K562 treated with DMSO at 1 percent for 4 hours (cell line): ENCODE results near the gene RFXANK. TPM values are rescaled to one million over a fixed set of nuclear protein-coding genes. Genes with fewer than 3 reads are reported as not detected.

Experiments
- total RNA-seq: library from RNA; unstranded; fragments of 300-600 nt; gene quantifications from 2 replicates; pipeline ENCODE4 v1.2.3, GENCODE V29; 2022; ENCODE audit not compliant: insufficient read depth

The RFXANK gene, protein sequence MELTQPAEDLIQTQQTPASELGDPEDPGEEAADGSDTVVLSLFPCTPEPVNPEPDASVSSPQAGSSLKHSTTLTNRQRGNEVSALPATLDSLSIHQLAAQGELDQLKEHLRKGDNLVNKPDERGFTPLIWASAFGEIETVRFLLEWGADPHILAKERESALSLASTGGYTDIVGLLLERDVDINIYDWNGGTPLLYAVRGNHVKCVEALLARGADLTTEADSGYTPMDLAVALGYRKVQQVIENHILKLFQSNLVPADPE
- 148 and 160 TPM in 2 replicates for total RNA-seq

GRCh38 chr19:19192078-19192882 is at the start of gene RFXANK, which contains the start of gene BORCS8:
TSS of gene RFXANK (plus strand) at chr19:19192258. CDS start at chr19:19193947, 1,689 bp downstream.
TSS of gene BORCS8 (minus strand) at chr19:19192152. CDS start at chr19:19192117, 35 bp downstream.

DNA sequence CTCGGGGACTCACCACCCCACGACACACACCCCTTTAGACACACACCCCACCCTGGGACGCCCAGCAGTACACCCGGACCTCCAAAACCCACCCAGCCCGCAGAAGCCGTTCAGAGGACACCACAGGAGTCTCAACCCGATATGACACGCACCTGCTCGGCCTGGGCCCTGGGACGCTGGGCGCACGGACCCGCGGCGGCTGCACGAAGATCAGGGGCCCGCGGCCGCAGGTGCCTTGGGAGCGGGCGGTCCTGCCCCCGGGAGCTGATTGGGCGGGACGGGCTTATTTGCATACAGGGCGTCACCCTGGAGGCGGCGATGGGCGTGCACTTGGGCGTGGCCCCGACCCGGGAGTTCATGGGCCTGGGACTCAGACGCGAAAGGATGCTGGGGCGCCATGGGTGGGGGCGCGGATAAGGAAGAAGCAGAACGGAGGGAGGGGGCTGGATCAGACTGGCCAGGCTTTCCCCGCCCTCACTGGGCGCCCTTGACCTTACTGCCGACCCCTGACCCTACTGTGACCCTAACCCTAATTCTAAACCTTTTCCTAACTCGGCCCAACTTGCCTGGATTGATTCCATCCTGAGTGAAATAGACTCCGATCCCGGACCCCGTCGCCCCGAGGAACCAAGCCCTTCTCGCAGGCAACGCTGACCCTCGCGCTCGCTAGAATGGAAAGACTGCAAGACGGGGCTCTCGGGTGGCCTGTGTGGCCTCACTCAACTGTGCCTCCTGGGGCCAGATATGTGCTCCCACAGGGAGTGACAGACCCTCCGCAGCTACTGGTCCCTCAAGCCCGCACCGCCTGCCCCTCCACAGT is 21.8 kb upstream of the RFXANK start, which contains the start of gene MEF2B:
TSS of gene MEF2B (minus strand) at position 211 of the 820 bp plus-strand sequence. CDS start 19,528 bp downstream, outside the sequence.

DNA sequence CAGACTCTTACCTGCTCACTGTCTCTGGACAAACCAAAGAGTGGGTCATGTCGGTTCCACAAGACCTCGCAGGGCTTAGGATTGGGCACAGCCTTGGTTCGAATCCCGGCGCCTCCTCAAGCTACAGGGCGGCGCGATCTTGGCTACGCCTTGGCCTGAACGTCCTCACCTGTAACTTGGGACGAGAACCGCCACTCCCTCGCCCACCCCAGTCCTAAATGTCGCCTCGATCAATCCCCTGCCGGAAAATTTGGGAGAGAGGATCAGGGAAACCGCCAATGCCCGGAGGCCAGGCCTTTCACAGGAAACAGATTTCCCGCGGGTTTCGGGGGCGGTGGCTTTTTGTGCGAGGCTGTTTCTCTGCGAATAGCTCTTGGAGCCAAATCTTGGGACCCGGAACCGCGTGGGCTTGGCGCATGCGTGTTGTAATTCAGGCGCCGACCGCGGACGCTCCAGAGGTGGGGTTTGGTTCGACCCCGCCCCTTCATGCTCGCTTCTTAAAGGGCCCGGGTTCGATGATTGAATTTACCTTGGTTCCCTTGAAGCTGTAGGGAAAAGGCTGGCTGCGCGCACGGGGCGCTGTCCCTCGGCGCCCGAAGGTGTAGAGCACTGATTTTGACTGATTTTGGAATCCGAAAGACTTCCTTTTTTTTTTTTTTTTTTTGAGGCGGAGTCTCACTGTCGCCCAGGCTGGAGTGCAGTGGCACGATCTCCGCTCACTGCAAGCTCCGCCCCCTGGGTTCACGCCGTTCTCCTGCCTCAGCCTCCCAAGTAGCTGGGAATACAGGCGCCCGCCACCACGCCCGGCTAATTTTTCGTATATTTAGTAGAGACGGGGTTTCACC is 11.2 kb downstream of the RFXANK start, which contains the start of gene NR2C2AP:
TSS of gene NR2C2AP (minus strand) at position 403 of the 845 bp plus-strand sequence. CDS start at position 49, 354 bp downstream.

DNA sequence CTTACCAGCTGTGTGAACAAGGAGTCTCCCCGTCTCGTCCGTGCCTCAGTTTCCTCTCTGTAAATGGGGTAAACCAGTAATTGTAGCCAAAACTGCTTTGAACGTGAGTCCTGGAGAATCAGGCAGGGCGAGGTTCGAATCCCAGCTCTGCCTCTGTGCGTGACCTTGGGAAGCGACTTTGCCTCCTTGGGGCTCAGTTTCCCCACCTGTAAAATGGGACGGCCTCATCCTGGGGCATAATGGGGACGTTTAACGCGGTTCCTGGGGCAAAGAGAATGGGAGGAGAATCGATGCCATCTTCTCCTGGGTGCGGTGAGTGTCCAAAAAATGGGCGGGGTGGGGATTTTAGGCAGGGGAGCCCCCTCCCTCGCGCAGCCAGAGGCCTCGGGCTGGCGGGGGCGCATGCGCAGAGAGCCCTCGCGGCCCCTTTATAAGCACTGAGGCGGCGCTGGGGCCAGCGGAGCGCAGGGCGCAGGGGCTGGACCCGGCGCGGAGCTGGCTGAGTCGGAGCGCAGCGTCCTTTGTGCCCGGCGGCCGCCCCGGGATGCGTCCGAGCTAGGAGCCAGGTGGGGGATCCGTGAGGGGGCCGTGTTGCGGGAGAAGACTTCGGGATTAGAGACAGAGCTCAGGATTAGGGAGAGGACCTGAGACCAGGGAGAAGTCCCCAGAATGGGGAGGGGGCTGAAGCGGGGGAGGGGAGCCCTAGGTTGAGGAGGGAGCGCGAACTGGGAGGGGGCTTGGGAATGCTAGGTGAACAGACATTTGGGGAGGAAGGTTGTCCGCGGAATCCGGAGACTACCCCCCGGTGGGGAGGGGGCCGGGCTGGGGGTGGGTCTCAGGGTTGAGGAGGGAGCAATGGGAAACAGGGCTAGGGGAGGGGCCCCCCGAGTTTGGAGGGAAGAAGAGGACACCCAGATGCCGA is 19.7 kb downstream of the RFXANK start, which contains the start of gene NCAN:
TSS of gene NCAN (plus strand) at position 460 of the 922 bp plus-strand sequence. CDS start 4,996 bp downstream, outside the sequence.

Other genes starting within 250 kb of the RFXANK start
- 53.2 and 71.3 TPM in 2 replicates for gene SUGP2, start 158.7 kb upstream of the RFXANK start, total RNA-seq
- 33.5 and 46.5 TPM in 2 replicates for gene ARMC6, start 158.7 kb upstream of the RFXANK start, total RNA-seq
- gene SLC25A42, start 128.3 kb upstream of the RFXANK start, total RNA-seq, result 20.4 and 26.7 TPM in 2 replicates
- gene TMEM161A, start 53.8 kb upstream of the RFXANK start, total RNA-seq, result 38.7 and 41.5 TPM in 2 replicates
- 10.8 and 12.1 TPM in 2 replicates for gene MEF2B, start 22.0 kb upstream of the RFXANK start, total RNA-seq
- 9.9 and 14.2 TPM in 2 replicates for gene BORCS8, start 106 bp upstream of the RFXANK start, total RNA-seq
- 12.3 and 18.1 TPM in 2 replicates for gene NR2C2AP, start 11.2 kb downstream of the RFXANK start, total RNA-seq
- gene NCAN, start 19.7 kb downstream of the RFXANK start, total RNA-seq, result not detected in 2 replicates
- not detected in 2 replicates for gene TM6SF2, start 81.0 kb downstream of the RFXANK start, total RNA-seq
- gene SUGP1, start 128.3 kb downstream of the RFXANK start, total RNA-seq, result 36.1 and 51.6 TPM in 2 replicates
- 30.0 and 33.5 TPM in 2 replicates for gene MAU2, start 128.6 kb downstream of the RFXANK start, total RNA-seq
- 53.4 and 59.7 TPM in 2 replicates for gene GATAD2A, start 213.4 kb downstream of the RFXANK start, total RNA-seq